ENCODE results near the gene RNASEH1.

GRCh38 chr2:3574155-3574554 is 16.0 kb upstream of the RNASEH1 start:
- TF ChIP-seq GATA2 (IDR thresholded peaks at IDR 0.05; ENCODE audit: low read depth, low read length), result no peak
- no peak for TF ChIP-seq GATA3 (IDR thresholded peaks at IDR 0.05; ENCODE audit: low read depth, low read length)
